ENCODE measurements around the gene GPLD1. TPM values are rescaled to one million over a fixed set of nuclear protein-coding genes. Genes with fewer than 3 reads are reported as not detected.

Gene GPLD1
- total RNA-seq, 1 donor from 2014 or later = 8.4 TPM

GRCh38 chr6:24394780-24395437, 94.5 kb downstream of the GPLD1 start:
- H3K27me3 Mint-ChIP-seq = peaks cover 21% of the 10 kb centered on the region
- H3K4me1 Mint-ChIP-seq = no peaks in the 10 kb centered on the region
- ATAC-seq (ENCODE audit: low read depth) (no peak), DNase-seq (no peak)
- no peak overlapping the region for H3K4me3 Mint-ChIP-seq
- ChIA-PET POLR2A (no interaction called here), CTCF (no interaction called here)
- no peaks in the 10 kb centered on the region for H3K36me3 Mint-ChIP-seq (ENCODE audit: low read depth)
- intact Hi-C loops (cut with micrococcal nuclease) = no loop called here
- TF ChIP-seq CTCF (IDR thresholded peaks at IDR 0.05) = no peak
- H3K9me3 Mint-ChIP-seq = peaks cover 8% of the 10 kb centered on the region
- no peak overlapping the region for H3K27ac Mint-ChIP-seq

GRCh38 chr6:24394061-24394779, 95.2 kb downstream of the GPLD1 start:
- no peak overlapping the region for H3K4me3 Mint-ChIP-seq
- intact Hi-C loops (cut with micrococcal nuclease) = no loop called here
- DNase-seq = no peak

GRCh38 chr6:24391756-24392405, 97.5 kb downstream of the GPLD1 start:
- H3K27ac Mint-ChIP-seq = no peak overlapping the region
- TF ChIP-seq CTCF (IDR thresholded peaks at IDR 0.05) = no peak
- H3K4me3 Mint-ChIP-seq = no peak overlapping the region
- DNase-seq (no peak), ATAC-seq (ENCODE audit: low read depth) (peak; percentile 50)
- no peaks in the 10 kb centered on the region for H3K4me1 Mint-ChIP-seq
- POLR2A ChIA-PET = no interaction called here
- intact Hi-C loops (cut with micrococcal nuclease) = no loop called here
- CTCF ChIA-PET = interaction anchor here (1.4 kb wide), 1 partner anchor 39 kb away, joined by 4 read pairs; no protein-coding TSS in a partner anchor
- H3K9me3 Mint-ChIP-seq = peaks cover 6% of the 10 kb centered on the region
- no peaks in the 10 kb centered on the region for H3K36me3 Mint-ChIP-seq (ENCODE audit: low read depth)
- H3K27me3 Mint-ChIP-seq = peaks cover 8% of the 10 kb centered on the region

More at GRCh38 chr6:24394061-24394779, 95.2 kb downstream of the GPLD1 start:
- no peak for ATAC-seq (ENCODE audit: low read depth)
- TF ChIP-seq CTCF (IDR thresholded peaks at IDR 0.05) = no peak
- peaks cover 8% of the 10 kb centered on the region for H3K9me3 Mint-ChIP-seq
- H3K36me3 Mint-ChIP-seq (ENCODE audit: low read depth) = no peaks in the 10 kb centered on the region
- no peak overlapping the region for H3K27ac Mint-ChIP-seq
- no peaks in the 10 kb centered on the region for H3K4me1 Mint-ChIP-seq
- POLR2A ChIA-PET = no interaction called here
- H3K27me3 Mint-ChIP-seq = peaks cover 17% of the 10 kb centered on the region
- CTCF ChIA-PET = no interaction called here

GRCh38 chr6:24391208-24391607, 98.2 kb downstream of the GPLD1 start:
- ATAC-seq (ENCODE audit: low read depth) (no peak), DNase-seq (no peak)
- intact Hi-C loops (cut with micrococcal nuclease) = no loop called here
- Mint-ChIP-seq H3K27ac (no peak overlapping the region), H3K27me3 (peaks cover 5% of the 10 kb centered on the region), H3K4me1 (no peaks in the 10 kb centered on the region), H3K36me3 (ENCODE audit: low read depth) (no peaks in the 10 kb centered on the region), H3K4me3 (no peak overlapping the region), H3K9me3 (no peaks in the 10 kb centered on the region)
- POLR2A ChIA-PET = no interaction called here
- CTCF ChIA-PET = no interaction called here
- TF ChIP-seq CTCF (IDR thresholded peaks at IDR 0.05) = no peak

GRCh38 chr6:24387818-24388217, 101.6 kb downstream of the GPLD1 start:
- no peak overlapping the region for H3K27ac Mint-ChIP-seq
- intact Hi-C loops (cut with micrococcal nuclease) = no loop called here

More at GRCh38 chr6:24387818-24388217, 101.6 kb downstream of the GPLD1 start:
- CTCF ChIA-PET = no interaction called here
- H3K4me3 Mint-ChIP-seq = no peak overlapping the region
- POLR2A ChIA-PET = no interaction called here
- no peak for ATAC-seq (ENCODE audit: low read depth)
- no peaks in the 10 kb centered on the region for H3K4me1 Mint-ChIP-seq
- H3K9me3 Mint-ChIP-seq = no peaks in the 10 kb centered on the region
- peaks cover 12% of the 10 kb centered on the region for H3K27me3 Mint-ChIP-seq
- no peaks in the 10 kb centered on the region for H3K36me3 Mint-ChIP-seq (ENCODE audit: low read depth)
- TF ChIP-seq CTCF (IDR thresholded peaks at IDR 0.05) = no peak
- DNase-seq = no peak
